ENCODE results near the gene PNPLA4.

Gene PNPLA4

GRCh38 chrX:7872042-7872441 lies 55.2 kb downstream of the PNPLA4 start:
- no peak for DNase-seq (ENCODE audit: low read depth)

DNA sequence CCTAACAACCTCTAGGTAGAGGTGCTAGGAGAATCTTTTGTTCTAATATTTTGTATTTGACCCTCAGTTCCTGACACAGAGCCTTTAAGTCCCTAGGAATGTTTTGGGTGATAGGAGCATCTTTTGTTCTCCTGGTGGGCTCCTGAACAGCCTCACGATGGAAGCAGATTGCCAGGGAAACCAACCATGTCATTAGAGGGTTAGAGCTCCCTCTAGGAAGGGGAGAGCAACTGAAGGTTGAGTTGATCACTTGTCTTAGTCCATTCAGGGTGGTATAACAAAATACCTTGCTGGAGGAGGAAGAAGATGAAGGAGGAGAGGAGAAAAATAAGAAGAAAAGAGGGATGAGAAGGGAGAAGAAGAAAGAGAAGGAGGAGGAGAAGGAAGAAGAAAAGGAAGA lies 75.0 kb downstream of the PNPLA4 start:
- no peak for DNase-seq (ENCODE audit: low read depth)

All from CMK (cell line).